ENCODE results near the gene EPC2.

DNA sequence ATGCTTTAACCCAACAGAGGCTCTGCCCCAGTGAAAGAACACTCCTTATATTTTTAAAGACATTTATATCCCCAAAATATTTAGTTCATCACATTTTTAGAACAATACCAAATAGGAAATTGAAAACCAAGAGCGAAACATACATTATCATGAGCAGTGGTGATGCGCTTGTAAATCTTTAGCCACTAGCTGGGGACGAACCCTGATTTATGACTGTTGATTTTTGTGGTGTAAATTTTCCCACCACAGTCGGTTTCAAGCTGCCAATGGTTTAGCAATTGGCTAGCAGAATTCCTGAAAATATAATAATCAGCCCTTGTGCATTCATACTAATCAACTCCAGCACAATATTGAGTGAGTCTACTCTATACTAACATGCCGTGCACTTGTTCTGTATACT lies 27.3 kb upstream of the EPC2 start:
- TF ChIP-seq, protein P1, sequence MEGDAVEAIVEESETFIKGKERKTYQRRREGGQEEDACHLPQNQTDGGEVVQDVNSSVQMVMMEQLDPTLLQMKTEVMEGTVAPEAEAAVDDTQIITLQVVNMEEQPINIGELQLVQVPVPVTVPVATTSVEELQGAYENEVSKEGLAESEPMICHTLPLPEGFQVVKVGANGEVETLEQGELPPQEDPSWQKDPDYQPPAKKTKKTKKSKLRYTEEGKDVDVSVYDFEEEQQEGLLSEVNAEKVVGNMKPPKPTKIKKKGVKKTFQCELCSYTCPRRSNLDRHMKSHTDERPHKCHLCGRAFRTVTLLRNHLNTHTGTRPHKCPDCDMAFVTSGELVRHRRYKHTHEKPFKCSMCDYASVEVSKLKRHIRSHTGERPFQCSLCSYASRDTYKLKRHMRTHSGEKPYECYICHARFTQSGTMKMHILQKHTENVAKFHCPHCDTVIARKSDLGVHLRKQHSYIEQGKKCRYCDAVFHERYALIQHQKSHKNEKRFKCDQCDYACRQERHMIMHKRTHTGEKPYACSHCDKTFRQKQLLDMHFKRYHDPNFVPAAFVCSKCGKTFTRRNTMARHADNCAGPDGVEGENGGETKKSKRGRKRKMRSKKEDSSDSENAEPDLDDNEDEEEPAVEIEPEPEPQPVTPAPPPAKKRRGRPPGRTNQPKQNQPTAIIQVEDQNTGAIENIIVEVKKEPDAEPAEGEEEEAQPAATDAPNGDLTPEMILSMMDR (IDR thresholded peaks at IDR 0.05): no peak
- TF ChIP-seq EZH2 (IDR thresholded peaks at IDR 0.05; ENCODE audit: borderline replicate concordance, insufficient read depth, low read depth, low read length, poor library complexity, severe bottlenecking): no peak
